ENCODE results near the gene FAP. TPM values are rescaled to one million over a fixed set of nuclear protein-coding genes. Genes with fewer than 3 reads are reported as not detected.

FAP gene
- total and polyA plus RNA-seq, 2 donors (not counting 3 experiments of a cell fraction or from before 2014, with no cell fraction given), result 1.1 TPM; not detected in 1

- Histone ChIP-seq H3K79me2 (ENCODE audit: control insufficient read depth, insufficient read depth, low read length) (no peaks in the 10 kb centered on the region), H2AFZ (ENCODE audit: low read depth, low read length) (no peak overlapping the region), H3K4me2 (ENCODE audit: insufficient read depth, low read length) (no peak overlapping the region), H3K9ac (replicated peaks; ENCODE audit: extremely low read depth, insufficient read depth, low read length) (no peak overlapping the region), H4K20me1 (replicated peaks; ENCODE audit: control insufficient read depth, extremely low read depth, insufficient read depth, low read length) (no peaks in the 10 kb centered on the region), H3K4me3 (replicated peaks in 1 of 3; ENCODE audit: insufficient read depth in 1 of 3, low read depth in 1 of 3, low read length in 3 of 3) (no peak overlapping the region), H3K9me3 (replicated peaks; ENCODE audit: control insufficient read depth, insufficient read depth, low read length) (no peaks in the 10 kb centered on the region), H3K9me1 (replicated peaks; ENCODE audit: control insufficient read depth, extremely low read depth, insufficient read depth, low read length) (no peaks in the 10 kb centered on the region), H3K36me3 (ENCODE audit: control insufficient read depth in 2 of 2, extremely low read depth in 1 of 2, insufficient read depth in 2 of 2, low read length in 2 of 2) (no peaks in the 10 kb centered on the region), H3K4me1 (ENCODE audit: control insufficient read depth, extremely low read depth, insufficient read depth, low read length) (no peaks in the 10 kb centered on the region), H3K27ac (ENCODE audit: insufficient read depth, low read depth, low read length) (no peak overlapping the region), H3K27me3 (ENCODE audit: control insufficient read depth in 2 of 2, insufficient read depth in 2 of 2, low read length in 2 of 2) (peaks cover 0 to 2% of the 10 kb centered on the region in 2 experiments)
- POLR2A ChIA-PET, result no interaction called here
- TF ChIP-seq POLR2AphosphoS5 (IDR thresholded peaks at IDR 0.05; ENCODE audit: insufficient read depth, low read depth, low read length) (no peak), CTCF (IDR thresholded peaks at IDR 0.05; ENCODE audit: extremely low read depth in 1 of 2, insufficient read depth in 1 of 2, low read depth in 1 of 2, low read length in 2 of 2) (no peak), FOS (IDR thresholded peaks at IDR 0.05; ENCODE audit: borderline replicate concordance, insufficient read depth, low read length) (no peak), MAX (IDR thresholded peaks at IDR 0.05; ENCODE audit: insufficient read depth, insufficient read length) (no peak), GATA2 (IDR thresholded peaks at IDR 0.05; ENCODE audit: insufficient read depth, insufficient read length, low read depth, low read length) (no peak), MYC (IDR thresholded peaks at IDR 0.05; ENCODE audit: low read depth, low read length) (no peak), POLR2A (IDR thresholded peaks at IDR 0.05; ENCODE audit: low read depth, low read length) (no peak), JUN (IDR thresholded peaks at IDR 0.05; ENCODE audit: borderline replicate concordance, insufficient read depth, insufficient read length, low read depth) (no peak), EZH2 (IDR thresholded peaks at IDR 0.05; ENCODE audit: borderline replicate concordance, low read depth, low read length, severe bottlenecking) (no peak)
- DNase-seq (ENCODE audit: low read depth, low spot score) (no peak), FAIRE-seq (no peak)
- dilution Hi-C loops (cut with MboI; ENCODE audit: extremely low pct_ligation_motif_present, low sequenced_read_pairs) (no loop called here), intact Hi-C loops (cut with micrococcal nuclease) (no loop called here)
- BruUV-seq (replicated peaks), result no TSS peak
- CTCF ChIA-PET, result interaction anchor here (0.7 to 2.4 kb wide), 4 partner anchors 10 to 101 kb away, joined by 3 to 6 read pairs (median 4); no protein-coding TSS in a partner anchor
Measured at GRCh38 chr2:162197069-162197825, 46.0 kb downstream of the FAP start.
